ENCODE measurements around the gene ZNF526. TPM values are rescaled to one million over a fixed set of nuclear protein-coding genes. Genes with fewer than 3 reads are reported as not detected.
A peak's percentile ranks its signal among the peaks of the same experiment; 100 is the strongest.

Gene ZNF526
- total and polyA plus RNA-seq, 9 of the 15 experiments (the other 6 are each of a cell fraction or from before 2014, with no cell fraction given), result 1.3 to 17.9 (median 6.2) TPM

DNA sequence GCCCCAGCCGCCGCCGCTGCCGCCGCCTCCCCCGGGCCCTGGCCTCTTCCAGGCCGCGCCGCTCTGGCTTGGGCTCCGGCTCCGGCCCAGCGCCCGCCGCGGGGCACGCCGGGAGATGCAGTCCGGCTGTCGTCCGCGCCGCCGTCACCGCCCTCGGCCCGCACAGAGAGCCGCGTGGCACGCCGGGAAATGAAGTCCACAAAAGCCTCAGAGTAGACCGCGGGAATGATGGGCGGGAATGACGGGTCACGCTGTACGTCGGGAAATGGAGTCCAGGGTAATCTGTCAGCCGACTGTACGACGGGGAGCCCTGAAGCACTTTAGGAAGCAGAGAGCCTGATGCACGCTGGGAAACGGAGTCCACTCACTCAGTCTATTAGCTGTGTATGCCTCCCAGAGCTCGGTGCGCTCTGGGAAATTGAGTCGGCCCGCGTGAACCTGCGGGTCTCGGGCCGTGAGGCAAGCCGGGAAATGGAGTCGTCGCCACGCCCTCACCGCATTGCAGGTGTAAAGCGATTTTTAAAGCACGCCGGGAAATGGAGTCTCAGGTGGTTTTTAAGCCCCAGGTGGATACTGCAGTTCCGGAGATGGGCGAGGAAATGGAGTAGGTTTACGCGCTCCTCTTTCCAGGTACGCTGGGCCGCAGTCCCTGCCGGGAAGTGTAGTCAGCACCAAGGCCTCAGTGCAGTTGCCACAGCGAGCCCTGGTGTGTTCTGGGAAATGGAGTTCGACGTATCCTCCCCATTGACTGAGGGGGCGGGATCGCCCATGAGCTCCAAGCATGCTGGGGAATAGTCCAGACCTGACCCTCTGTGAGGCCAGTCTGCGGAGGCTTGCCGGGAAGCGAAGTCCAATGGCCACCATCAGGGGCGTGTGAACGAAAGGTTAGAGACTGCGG lies 22.6 kb downstream of the ZNF526 start, which contains the start of gene GSK3A (continued):
- TF ChIP-seq IRF2 (CRISPR knock-in tag; IDR thresholded peaks at IDR 0.05) (no peak), KLF16 (IDR thresholded peaks at IDR 0.05) (no peak), XRCC4 (IDR thresholded peaks at IDR 0.05; ENCODE audit: extremely low read depth, insufficient read depth, insufficient read length) (no peak), POLR2AphosphoS5 (IDR thresholded peaks at IDR 0.05; ENCODE audit: control insufficient read depth, insufficient read depth, low read depth, low read length) (peak; percentile 94), MTA1 (IDR thresholded peaks at IDR 0.05; ENCODE audit: borderline replicate concordance) (peak; percentile 54; the same call in 1 of the 2 replicates), CTBP1 (IDR thresholded peaks at IDR 0.05; ENCODE audit: borderline replicate concordance) (peak; percentile 86), PHF8 (IDR thresholded peaks at IDR 0.05; ENCODE audit: borderline replicate concordance, low read length) (peak; percentile 50; the same call in 1 of the 2 replicates), RFX1 (IDR thresholded peaks at IDR 0.05) (peak; percentile 75), DNMT1 (IDR thresholded peaks at IDR 0.05) (no peak), MEF2A (IDR thresholded peaks at IDR 0.05; ENCODE audit: control insufficient read depth, low read depth, low read length) (no peak), SIN3A (IDR thresholded peaks at IDR 0.05; ENCODE audit: borderline replicate concordance in 2 of 2, control insufficient read depth in 1 of 2, low read depth in 2 of 2, low read length in 2 of 2) (peak; percentile 83 to 86; a peak in 3 of 4 replicates), ZFX (CRISPR knock-in tag; IDR thresholded peaks at IDR 0.05) (peak; percentile 94), ZNF316 (IDR thresholded peaks at IDR 0.05) (no peak), NRF1 (conservative IDR thresholded peaks at IDR 0.05 in 1 of 2, IDR thresholded peaks at IDR 0.05 in 1 of 2) (peak; percentile 77 to 80), TBL1XR1 (IDR thresholded peaks at IDR 0.05; ENCODE audit: low read length in 2 of 2) (peak; percentile 51 to 66; a peak in 3 of 4 replicates), ZFP36 (IDR thresholded peaks at IDR 0.05; ENCODE audit: low read depth, low read length, partially characterized antibody) (peak; percentile 15)
- TF ChIP-seq, protein P1, sequence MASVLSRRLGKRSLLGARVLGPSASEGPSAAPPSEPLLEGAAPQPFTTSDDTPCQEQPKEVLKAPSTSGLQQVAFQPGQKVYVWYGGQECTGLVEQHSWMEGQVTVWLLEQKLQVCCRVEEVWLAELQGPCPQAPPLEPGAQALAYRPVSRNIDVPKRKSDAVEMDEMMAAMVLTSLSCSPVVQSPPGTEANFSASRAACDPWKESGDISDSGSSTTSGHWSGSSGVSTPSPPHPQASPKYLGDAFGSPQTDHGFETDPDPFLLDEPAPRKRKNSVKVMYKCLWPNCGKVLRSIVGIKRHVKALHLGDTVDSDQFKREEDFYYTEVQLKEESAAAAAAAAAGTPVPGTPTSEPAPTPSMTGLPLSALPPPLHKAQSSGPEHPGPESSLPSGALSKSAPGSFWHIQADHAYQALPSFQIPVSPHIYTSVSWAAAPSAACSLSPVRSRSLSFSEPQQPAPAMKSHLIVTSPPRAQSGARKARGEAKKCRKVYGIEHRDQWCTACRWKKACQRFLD (CRISPR knock-in tag; IDR thresholded peaks at IDR 0.05), result peak; percentile 93
- TF ChIP-seq, protein P2, sequence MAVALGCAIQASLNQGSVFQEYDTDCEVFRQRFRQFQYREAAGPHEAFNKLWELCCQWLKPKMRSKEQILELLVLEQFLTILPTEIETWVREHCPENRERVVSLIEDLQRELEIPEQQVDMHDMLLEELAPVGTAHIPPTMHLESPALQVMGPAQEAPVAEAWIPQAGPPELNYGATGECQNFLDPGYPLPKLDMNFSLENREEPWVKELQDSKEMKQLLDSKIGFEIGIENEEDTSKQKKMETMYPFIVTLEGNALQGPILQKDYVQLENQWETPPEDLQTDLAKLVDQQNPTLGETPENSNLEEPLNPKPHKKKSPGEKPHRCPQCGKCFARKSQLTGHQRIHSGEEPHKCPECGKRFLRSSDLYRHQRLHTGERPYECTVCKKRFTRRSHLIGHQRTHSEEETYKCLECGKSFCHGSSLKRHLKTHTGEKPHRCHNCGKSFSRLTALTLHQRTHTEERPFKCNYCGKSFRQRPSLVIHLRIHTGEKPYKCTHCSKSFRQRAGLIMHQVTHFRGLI (CRISPR knock-in tag; IDR thresholded peaks at IDR 0.05), result no peak
- TF ChIP-seq, protein P3, sequence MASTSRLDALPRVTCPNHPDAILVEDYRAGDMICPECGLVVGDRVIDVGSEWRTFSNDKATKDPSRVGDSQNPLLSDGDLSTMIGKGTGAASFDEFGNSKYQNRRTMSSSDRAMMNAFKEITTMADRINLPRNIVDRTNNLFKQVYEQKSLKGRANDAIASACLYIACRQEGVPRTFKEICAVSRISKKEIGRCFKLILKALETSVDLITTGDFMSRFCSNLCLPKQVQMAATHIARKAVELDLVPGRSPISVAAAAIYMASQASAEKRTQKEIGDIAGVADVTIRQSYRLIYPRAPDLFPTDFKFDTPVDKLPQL (IDR thresholded peaks at IDR 0.05; ENCODE audit: extremely low read depth, insufficient read length), result peak; percentile 68
- TF ChIP-seq, protein P4, sequence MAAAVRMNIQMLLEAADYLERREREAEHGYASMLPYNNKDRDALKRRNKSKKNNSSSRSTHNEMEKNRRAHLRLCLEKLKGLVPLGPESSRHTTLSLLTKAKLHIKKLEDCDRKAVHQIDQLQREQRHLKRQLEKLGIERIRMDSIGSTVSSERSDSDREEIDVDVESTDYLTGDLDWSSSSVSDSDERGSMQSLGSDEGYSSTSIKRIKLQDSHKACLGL (CRISPR knock-in tag; IDR thresholded peaks at IDR 0.05; ENCODE audit: borderline replicate concordance, poor library complexity, severe bottlenecking), result no peak
- TF ChIP-seq, protein P5, sequence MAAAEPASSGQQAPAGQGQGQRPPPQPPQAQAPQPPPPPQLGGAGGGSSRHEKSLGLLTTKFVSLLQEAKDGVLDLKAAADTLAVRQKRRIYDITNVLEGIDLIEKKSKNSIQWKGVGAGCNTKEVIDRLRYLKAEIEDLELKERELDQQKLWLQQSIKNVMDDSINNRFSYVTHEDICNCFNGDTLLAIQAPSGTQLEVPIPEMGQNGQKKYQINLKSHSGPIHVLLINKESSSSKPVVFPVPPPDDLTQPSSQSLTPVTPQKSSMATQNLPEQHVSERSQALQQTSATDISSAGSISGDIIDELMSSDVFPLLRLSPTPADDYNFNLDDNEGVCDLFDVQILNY (CRISPR knock-in tag; IDR thresholded peaks at IDR 0.05), result 0 out of 2 replicates have a peak, but pooled peaks have one; percentile 15

Measured in K562 (cell line).